ENCODE results near the gene CMTM5.
"Not testable (repeated sequence)": the region's sequence is repeated elsewhere in the genome, so short reads cannot be mapped to it uniquely, and the experiment has no call there.

The CMTM5 gene

GRCh38 chr14:23388996-23389395 is 12.2 kb downstream of the CMTM5 start:
- TF ChIP-seq POLR2A (IDR thresholded peaks at IDR 0.05; ENCODE audit: low read depth, low read length): no peak
- DNase-seq (ENCODE audit: insufficient read length, low spot score): no peak
- no peak for FAIRE-seq

GRCh38 chr14:23389396-23389795 is 12.6 kb downstream of the CMTM5 start:
- no peak for TF ChIP-seq POLR2A (IDR thresholded peaks at IDR 0.05; ENCODE audit: low read depth, low read length)
- no peak for FAIRE-seq
- DNase-seq (ENCODE audit: insufficient read length, low spot score): no peak

GRCh38 chr14:23389871-23390270 is 13.0 kb downstream of the CMTM5 start:
- DNase-seq (ENCODE audit: insufficient read length, low spot score); FAIRE-seq: not testable (repeated sequence)

GRCh38 chr14:23392613-23393012 is 15.8 kb downstream of the CMTM5 start:
- FAIRE-seq (no peak), DNase-seq (ENCODE audit: insufficient read length, low spot score) (no peak)
- TF ChIP-seq POLR2A (IDR thresholded peaks at IDR 0.05; ENCODE audit: low read depth, low read length): no peak

- FAIRE-seq (no peak), DNase-seq (ENCODE audit: insufficient read length, low spot score) (no peak)
- no peak for TF ChIP-seq POLR2A (IDR thresholded peaks at IDR 0.05; ENCODE audit: low read depth, low read length)
Measured at GRCh38 chr14:23396126-23396525, 19.3 kb downstream of the CMTM5 start.

- TF ChIP-seq POLR2A (IDR thresholded peaks at IDR 0.05; ENCODE audit: low read depth, low read length): no peak
- FAIRE-seq: no peak
- DNase-seq (ENCODE audit: insufficient read length, low spot score): no peak
Measured at GRCh38 chr14:23396781-23397407, 20.0 kb downstream of the CMTM5 start.

GRCh38 chr14:23398348-23398747 is 21.5 kb downstream of the CMTM5 start:
- DNase-seq (ENCODE audit: insufficient read length, low spot score) (no peak), FAIRE-seq (no peak)
- TF ChIP-seq POLR2A (IDR thresholded peaks at IDR 0.05; ENCODE audit: low read depth, low read length): no peak

- no peak for FAIRE-seq
- no peak for DNase-seq (ENCODE audit: insufficient read length, low spot score)
- no peak for TF ChIP-seq POLR2A (IDR thresholded peaks at IDR 0.05; ENCODE audit: low read depth, low read length)
Measured at GRCh38 chr14:23399136-23399535, 22.3 kb downstream of the CMTM5 start.

- FAIRE-seq: no peak
- DNase-seq (ENCODE audit: insufficient read length, low spot score): no peak
- TF ChIP-seq POLR2A (IDR thresholded peaks at IDR 0.05; ENCODE audit: low read depth, low read length): no peak
Measured at GRCh38 chr14:23399591-23399990, 22.7 kb downstream of the CMTM5 start.

GRCh38 chr14:23400496-23401149 is 23.8 kb downstream of the CMTM5 start:
- FAIRE-seq: not testable (repeated sequence)

GRCh38 chr14:23401291-23401690 is 24.4 kb downstream of the CMTM5 start:
- FAIRE-seq: no peak
- no peak for TF ChIP-seq POLR2A (IDR thresholded peaks at IDR 0.05; ENCODE audit: low read depth, low read length)
- DNase-seq (ENCODE audit: insufficient read length, low spot score): no peak

More at GRCh38 chr14:23400496-23401149, 23.8 kb downstream of the CMTM5 start:
- DNase-seq (ENCODE audit: insufficient read length, low spot score): not testable (repeated sequence)

- FAIRE-seq: no peak
- no peak for DNase-seq (ENCODE audit: insufficient read length, low spot score)
- TF ChIP-seq POLR2A (IDR thresholded peaks at IDR 0.05; ENCODE audit: low read depth, low read length): no peak
Measured at GRCh38 chr14:23402296-23403138, 25.7 kb downstream of the CMTM5 start.

- FAIRE-seq (no peak), DNase-seq (ENCODE audit: insufficient read length, low spot score) (no peak)
- no peak for TF ChIP-seq POLR2A (IDR thresholded peaks at IDR 0.05; ENCODE audit: low read depth, low read length)
Measured at GRCh38 chr14:23403139-23403438, 26.2 kb downstream of the CMTM5 start.

GRCh38 chr14:23403908-23404307 is 27.1 kb downstream of the CMTM5 start:
- no peak for TF ChIP-seq POLR2A (IDR thresholded peaks at IDR 0.05; ENCODE audit: low read depth, low read length)
- DNase-seq (ENCODE audit: insufficient read length, low spot score) (no peak), FAIRE-seq (no peak)

Data from H54 (cell line).